Fibroblast of skin of right biceps (primary cell): ENCODE measurements around the gene TMEM63A.
A peak's percentile ranks its signal among the peaks of the same experiment; 100 is the strongest.

Experiments used
- DNase-seq: peaks from one replicate; pipeline ENCODE4 v3.0.0-alpha.2; 2013

TMEM63A gene

GRCh38 chr1:225883616-225884265 is 1.6 kb upstream of the TMEM63A start:
- no peak for DNase-seq

GRCh38 chr1:225882694-225883615 is 775 bp upstream of the TMEM63A start:
- peak; percentile 41 for DNase-seq

GRCh38 chr1:225881081-225881958 is 860 bp downstream of the TMEM63A start:
- DNase-seq: peak; percentile 38

- no peak for DNase-seq
Observed at GRCh38 chr1:225880636-225881035, 1.5 kb downstream of the TMEM63A start.

GRCh38 chr1:225880222-225880588 is 2.0 kb downstream of the TMEM63A start:
- no peak for DNase-seq

- no peak for DNase-seq
Observed at GRCh38 chr1:225879521-225880221, 2.5 kb downstream of the TMEM63A start.

- DNase-seq: no peak
Observed at GRCh38 chr1:225878282-225878681, 3.9 kb downstream of the TMEM63A start.

GRCh38 chr1:225877580-225877979 is 4.6 kb downstream of the TMEM63A start:
- DNase-seq: peak; percentile 25

GRCh38 chr1:225876900-225877510 is 5.2 kb downstream of the TMEM63A start:
- DNase-seq: no peak

DNA sequence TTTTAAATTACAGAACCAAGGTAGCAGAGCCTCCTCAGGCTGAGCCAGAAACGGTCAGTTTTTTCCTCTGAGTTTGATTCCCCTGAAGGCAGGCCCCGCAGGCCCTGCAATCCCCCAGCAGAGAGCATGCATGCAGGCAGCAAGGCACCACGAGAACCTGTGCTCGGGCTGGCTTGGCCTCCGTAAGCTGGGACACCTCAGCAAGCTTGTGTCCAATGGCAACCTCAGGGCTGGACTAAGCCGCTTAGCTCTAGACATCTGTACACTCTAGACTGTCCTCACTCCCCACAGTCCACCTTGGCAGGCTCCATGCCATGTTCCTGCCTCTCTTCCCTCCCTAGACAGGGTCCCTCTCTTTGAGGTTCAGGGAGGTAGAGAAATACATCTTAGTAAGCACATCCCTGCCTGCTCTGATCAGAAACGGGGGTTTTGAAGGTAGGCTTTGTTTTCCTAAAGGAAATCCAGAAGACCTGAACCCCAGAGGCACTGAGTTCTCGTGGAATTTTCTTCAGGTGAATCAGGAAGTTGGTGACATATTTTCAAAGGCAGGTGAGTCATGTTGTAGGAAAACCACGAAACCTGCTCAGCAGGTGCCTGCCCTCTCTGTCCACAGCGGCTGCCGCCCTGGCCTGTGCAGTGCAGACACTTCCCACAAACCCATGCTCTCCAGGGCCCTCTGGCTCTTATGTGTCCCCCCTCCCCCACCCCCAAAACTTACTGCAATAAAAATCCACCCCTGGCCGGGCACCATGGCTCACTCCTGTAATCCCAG is 7.0 kb downstream of the TMEM63A start:
- no peak for DNase-seq

DNA sequence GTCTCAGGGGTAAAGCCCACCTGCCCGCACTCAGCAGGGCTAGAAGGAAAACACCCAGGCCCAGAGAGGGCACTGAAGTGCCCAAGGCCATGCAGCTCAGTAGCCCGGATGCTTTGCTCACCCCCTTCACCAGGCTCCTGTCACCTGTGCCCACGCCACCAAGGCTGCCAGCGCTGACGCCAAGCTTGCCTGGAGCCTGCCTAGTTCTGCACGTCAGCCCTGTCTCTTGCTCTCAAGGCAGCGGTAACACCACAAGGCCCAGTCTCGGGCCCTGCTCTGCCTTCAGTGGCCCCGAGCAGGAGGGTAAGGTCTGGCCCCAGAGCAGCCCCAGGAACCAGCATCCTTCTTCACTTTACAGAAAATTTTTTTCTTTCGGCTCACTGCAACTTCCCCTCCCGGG is 7.7 kb downstream of the TMEM63A start:
- DNase-seq: no peak

DNA sequence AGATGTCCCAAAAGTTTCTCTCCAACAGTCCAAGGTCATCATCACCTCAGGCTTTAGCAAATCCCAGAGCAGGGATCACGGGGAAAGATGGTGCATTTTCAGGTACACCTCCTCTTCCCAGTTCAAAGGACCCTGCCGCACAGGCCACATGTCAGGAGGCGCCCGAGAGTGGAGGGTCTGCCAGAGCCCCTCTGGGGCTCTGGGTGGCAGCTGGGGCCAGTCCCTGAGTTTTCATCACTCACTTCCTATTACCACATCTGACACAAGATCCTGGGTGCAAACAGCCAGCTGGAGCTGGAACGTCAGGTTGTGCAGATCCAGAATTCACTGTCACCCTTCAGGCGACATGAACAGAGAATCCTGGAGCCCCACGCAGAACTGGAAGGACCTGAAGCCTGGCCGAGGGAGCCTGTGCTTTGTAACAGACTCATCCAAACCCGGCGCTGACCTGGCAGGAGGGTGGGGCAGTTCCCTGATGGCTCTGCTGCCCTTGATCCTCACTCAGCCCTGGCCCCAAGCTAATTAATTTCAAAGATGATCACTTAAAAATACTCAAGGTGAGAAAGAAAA is 8.8 kb downstream of the TMEM63A start:
- DNase-seq: no peak

GRCh38 chr1:225872075-225872430 is 10.1 kb downstream of the TMEM63A start:
- DNase-seq: peak; percentile 10

DNA sequence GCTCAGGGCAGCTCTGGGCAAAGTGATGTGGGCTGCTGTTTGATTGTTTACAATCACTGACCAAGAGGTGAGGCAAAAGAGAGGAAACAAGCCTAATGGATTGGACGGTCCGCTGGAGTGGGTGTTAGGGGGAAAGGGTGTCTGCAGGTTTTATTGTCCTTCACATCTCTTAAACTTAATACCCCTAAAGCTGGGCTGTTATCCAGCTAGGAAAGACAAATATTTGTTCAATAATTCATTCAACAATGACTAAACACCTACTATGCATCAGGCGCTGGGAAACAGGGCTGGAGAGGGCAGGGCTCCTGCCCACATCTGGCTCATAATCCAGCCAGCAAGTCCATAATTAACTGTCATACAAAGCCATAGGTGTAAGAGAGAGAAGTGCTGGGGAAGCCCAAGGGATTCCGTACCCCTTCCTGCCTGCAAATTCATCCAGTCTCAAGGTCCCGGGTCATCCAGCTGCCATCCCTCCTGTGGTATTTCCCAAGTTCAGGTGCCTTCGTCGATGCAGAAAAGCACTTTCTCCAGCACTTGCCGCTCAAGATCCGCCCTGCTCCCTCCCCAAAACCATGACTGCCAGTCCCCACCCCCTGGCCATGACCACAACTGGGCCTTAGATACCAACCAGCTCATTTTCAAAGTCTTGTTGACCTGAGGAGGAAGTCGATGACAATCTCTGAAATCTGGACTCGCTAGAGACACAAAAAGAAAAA is 10.7 kb downstream of the TMEM63A start:
- no peak for DNase-seq

- DNase-seq: no peak
Observed at GRCh38 chr1:225870911-225871310, 11.3 kb downstream of the TMEM63A start.

DNA sequence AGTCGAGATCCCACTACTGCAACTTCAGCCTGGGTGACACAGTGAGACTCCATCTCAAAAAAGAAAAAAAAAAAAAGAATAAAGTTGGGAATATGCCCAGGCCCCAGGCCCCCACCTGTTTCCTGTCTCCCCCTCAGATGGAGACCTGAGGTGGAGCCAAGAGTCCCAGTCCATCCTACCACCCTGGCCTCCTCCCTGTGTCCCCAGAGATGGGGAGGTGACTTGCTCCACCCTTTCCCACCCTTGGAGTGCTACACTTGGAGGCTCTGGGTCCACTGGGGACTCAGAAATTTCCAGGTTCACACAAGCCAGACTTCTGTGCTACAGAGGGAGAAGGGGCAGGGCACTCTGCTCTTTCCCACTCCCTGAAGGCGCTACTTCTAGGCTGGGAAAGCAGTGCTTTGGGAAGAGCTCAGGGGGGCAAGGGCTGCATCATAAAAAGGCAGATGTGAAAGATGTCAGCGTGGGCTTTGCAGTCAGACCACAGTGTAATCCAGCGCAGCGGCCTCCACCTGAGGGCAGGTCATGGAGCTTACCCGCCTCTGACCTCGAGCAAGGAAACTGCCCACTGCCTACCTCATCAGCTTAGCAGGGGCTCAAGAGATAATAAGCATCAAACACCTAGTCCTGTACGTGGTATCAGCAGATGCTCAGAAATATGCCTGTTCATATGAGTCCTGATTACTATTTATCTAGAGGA is 13.4 kb downstream of the TMEM63A start:
- DNase-seq: no peak

GRCh38 chr1:225866981-225867380 is 15.2 kb downstream of the TMEM63A start:
- DNase-seq: no peak

- peak; percentile 73 for DNase-seq
Observed at GRCh38 chr1:225866061-225866837, 15.9 kb downstream of the TMEM63A start.

DNA sequence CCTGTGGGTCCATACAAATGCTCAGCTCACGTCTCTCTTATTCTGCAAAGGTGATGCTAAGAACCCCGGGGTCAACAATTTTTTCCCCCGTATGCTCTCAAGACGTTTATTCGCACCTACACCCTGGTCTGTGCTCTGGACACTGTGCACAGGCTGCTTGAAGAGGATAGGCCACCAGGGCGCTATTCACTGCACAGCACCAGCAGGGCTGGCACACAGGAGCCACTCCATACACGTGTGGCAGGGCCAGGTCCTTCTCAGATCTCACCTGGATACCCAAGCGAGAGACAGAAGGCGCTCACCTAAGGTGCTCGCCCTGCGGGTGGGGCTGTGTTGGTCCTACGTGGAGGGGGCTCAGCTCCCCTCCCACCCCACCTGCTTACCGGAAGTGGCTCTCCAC is 16.7 kb downstream of the TMEM63A start:
- DNase-seq: no peak
